Myocyte (in vitro differentiated cells): ENCODE results near the gene PPP1R3D. TPM values are rescaled to one million over a fixed set of nuclear protein-coding genes. Genes with fewer than 3 reads are reported as not detected.

Experiments
- DNase-seq: peaks from one replicate; pipeline ENCODE4 v3.0.0-alpha.2; 2012; ENCODE audit warnings: low read depth
- total RNA-seq: library from RNA; depleted of rRNA; stranded (reverse); fragments of >200 nt; gene quantifications from 2 replicates; pipeline ENCODE4 v1.2.3, GENCODE V29; 2014

The PPP1R3D gene
- total RNA-seq, 1 donor from 2014 or later = 7.3 TPM

GRCh38 chr20:59948828-59949720 is 9.0 kb upstream of the PPP1R3D start:
- DNase-seq = peak; percentile 69

- DNase-seq = no peak
These were observed 8.1 kb upstream of the PPP1R3D start for GRCh38 chr20:59948212-59948611.

- no peak for DNase-seq
These were observed 7.3 kb upstream of the PPP1R3D start for GRCh38 chr20:59947376-59947775.

GRCh38 chr20:59945731-59946130 is 5.6 kb upstream of the PPP1R3D start:
- no peak for DNase-seq

GRCh38 chr20:59945175-59945574 is 5.1 kb upstream of the PPP1R3D start:
- DNase-seq = no peak

GRCh38 chr20:59944726-59945125 is 4.6 kb upstream of the PPP1R3D start:
- DNase-seq = no peak

- no peak for DNase-seq
These were observed 2.1 kb upstream of the PPP1R3D start for GRCh38 chr20:59942245-59942644.

- no peak for DNase-seq
These were observed 820 bp upstream of the PPP1R3D start for GRCh38 chr20:59940956-59941294.

GRCh38 chr20:59939879-59940128 is 301 bp downstream of the PPP1R3D start:
- no peak for DNase-seq

- no peak for DNase-seq
These were observed 840 bp downstream of the PPP1R3D start for GRCh38 chr20:59939052-59939878.

- DNase-seq = peak; percentile 26
These were observed 1.4 kb downstream of the PPP1R3D start for GRCh38 chr20:59938696-59939051.

- peak; percentile 74 for DNase-seq
These were observed 1.9 kb downstream of the PPP1R3D start for GRCh38 chr20:59938221-59938620.

GRCh38 chr20:59937150-59937549 is 3.0 kb downstream of the PPP1R3D start:
- DNase-seq = no peak

GRCh38 chr20:59936409-59936808 is 3.7 kb downstream of the PPP1R3D start:
- DNase-seq = no peak

- DNase-seq = no peak
These were observed 4.5 kb downstream of the PPP1R3D start for GRCh38 chr20:59935457-59936185.

GRCh38 chr20:59933849-59934585 is 6.1 kb downstream of the PPP1R3D start:
- peak; percentile 44 for DNase-seq

GRCh38 chr20:59933296-59933848 is 6.7 kb downstream of the PPP1R3D start, which contains the start of gene SYCP2:
Gene SYCP2 (minus strand): TSS chr20:59933637. CDS start chr20:59922413, 11,224 bp downstream.
- no peak for DNase-seq

GRCh38 chr20:59932616-59933295 is 7.3 kb downstream of the PPP1R3D start:
- no peak for DNase-seq

GRCh38 chr20:59931511-59932312 is 8.4 kb downstream of the PPP1R3D start:
- DNase-seq = no peak
